ENCODE measurements around the gene FOCAD. TPM values are rescaled to one million over a fixed set of nuclear protein-coding genes. Genes with fewer than 3 reads are reported as not detected.

FOCAD gene
- total RNA-seq, 1 donor from 2014 or later, result 48.2 TPM

- Mint-ChIP-seq H3K27me3 (ENCODE audit: low read depth, unreplicated experiment) (no peaks in the 10 kb centered on the region), H3K9me3 (ENCODE audit: unreplicated experiment) (peaks cover 2% of the 10 kb centered on the region), H3K4me3 (ENCODE audit: unreplicated experiment) (no peak overlapping the region)
Observed at GRCh38 chr9:21001581-21001980, 317.5 kb downstream of the FOCAD start.

GRCh38 chr9:21002040-21002439, 318.0 kb downstream of the FOCAD start:
- Histone ChIP-seq H4K20me1 (ENCODE audit: insufficient read depth, low read length) (no peaks in the 10 kb centered on the region), H2AFZ (ENCODE audit: low read depth, low read length) (no peak overlapping the region), H3K36me3 (ENCODE audit: insufficient read depth, low read length) (no peaks in the 10 kb centered on the region), H3K9ac (ENCODE audit: low read length) (no peak overlapping the region), H3K27me3 (ENCODE audit: insufficient read depth, low read length) (no peaks in the 10 kb centered on the region), H3K4me1 (ENCODE audit: insufficient read depth, low read length) (no peaks in the 10 kb centered on the region), H3K4me3 (ENCODE audit: insufficient read depth, low read depth, low read length) (no peak overlapping the region), H3K79me2 (ENCODE audit: insufficient read depth, low read length) (no peaks in the 10 kb centered on the region), H3K9me3 (ENCODE audit: insufficient read depth, low read depth, low read length) (no peaks in the 10 kb centered on the region), H3K27ac (ENCODE audit: low read depth, low read length) (no peak overlapping the region), H3K4me2 (ENCODE audit: low read length) (no peak overlapping the region)
- TF ChIP-seq CTCF (IDR thresholded peaks at IDR 0.05; ENCODE audit: insufficient read depth, low read depth, low read length) (no peak), EZH2 (IDR thresholded peaks at IDR 0.05; ENCODE audit: insufficient read depth, low read length) (no peak)
- no peak overlapping the region for H3K4me3 Mint-ChIP-seq (ENCODE audit: unreplicated experiment)
- no peak overlapping the region for H3K27ac Mint-ChIP-seq (ENCODE audit: unreplicated experiment)
- no peaks in the 10 kb centered on the region for H3K4me1 Mint-ChIP-seq (ENCODE audit: low read depth, unreplicated experiment)
- no peak for FAIRE-seq
- no peaks in the 10 kb centered on the region for H3K27me3 Mint-ChIP-seq (ENCODE audit: low read depth, unreplicated experiment)
- no peak for DNase-seq (ENCODE audit: low read depth)
- H3K9me3 Mint-ChIP-seq (ENCODE audit: unreplicated experiment), result peaks cover 2% of the 10 kb centered on the region
- peaks cover 15% of the 10 kb centered on the region for H3K36me3 Mint-ChIP-seq (ENCODE audit: low read depth, unreplicated experiment)

More at GRCh38 chr9:21001581-21001980, 317.5 kb downstream of the FOCAD start:
- H3K9me3 ChIP-seq (ENCODE audit: insufficient read depth, low read depth, low read length), result no peaks in the 10 kb centered on the region
- FAIRE-seq (no peak), DNase-seq (ENCODE audit: low read depth) (no peak)
- H2AFZ ChIP-seq (ENCODE audit: low read depth, low read length), result no peak overlapping the region
- H4K20me1 ChIP-seq (ENCODE audit: insufficient read depth, low read length), result no peaks in the 10 kb centered on the region
- H3K79me2 ChIP-seq (ENCODE audit: insufficient read depth, low read length), result no peaks in the 10 kb centered on the region
- no peak overlapping the region for H3K27ac ChIP-seq (ENCODE audit: low read depth, low read length)
- no peaks in the 10 kb centered on the region for H3K27me3 ChIP-seq (ENCODE audit: insufficient read depth, low read length)
- Mint-ChIP-seq H3K4me1 (ENCODE audit: low read depth, unreplicated experiment) (no peaks in the 10 kb centered on the region), H3K27ac (ENCODE audit: unreplicated experiment) (no peak overlapping the region), H3K36me3 (ENCODE audit: low read depth, unreplicated experiment) (peaks cover 15% of the 10 kb centered on the region)
- H3K4me2 ChIP-seq (ENCODE audit: low read length), result no peak overlapping the region
- no peak for TF ChIP-seq EZH2 (IDR thresholded peaks at IDR 0.05; ENCODE audit: insufficient read depth, low read length)
- TF ChIP-seq CTCF (IDR thresholded peaks at IDR 0.05; ENCODE audit: insufficient read depth, low read depth, low read length), result no peak
- no peaks in the 10 kb centered on the region for H3K4me1 ChIP-seq (ENCODE audit: insufficient read depth, low read length)
- no peak overlapping the region for H3K4me3 ChIP-seq (ENCODE audit: insufficient read depth, low read depth, low read length)
- H3K36me3 ChIP-seq (ENCODE audit: insufficient read depth, low read length), result no peaks in the 10 kb centered on the region
- no peak overlapping the region for H3K9ac ChIP-seq (ENCODE audit: low read length)

GRCh38 chr9:21015129-21015815, 331.2 kb downstream of the FOCAD start:
- Histone ChIP-seq H3K79me2 (ENCODE audit: insufficient read depth, low read length) (no peaks in the 10 kb centered on the region), H3K4me1 (ENCODE audit: insufficient read depth, low read length) (peaks cover 9% of the 10 kb centered on the region), H3K9me3 (ENCODE audit: insufficient read depth, low read depth, low read length) (no peaks in the 10 kb centered on the region), H3K4me2 (ENCODE audit: low read length) (no peak overlapping the region), H3K27me3 (ENCODE audit: insufficient read depth, low read length) (no peaks in the 10 kb centered on the region), H3K9ac (ENCODE audit: low read length) (no peak overlapping the region), H4K20me1 (ENCODE audit: insufficient read depth, low read length) (no peaks in the 10 kb centered on the region), H3K36me3 (ENCODE audit: insufficient read depth, low read length) (no peaks in the 10 kb centered on the region), H3K27ac (ENCODE audit: low read depth, low read length) (no peak overlapping the region), H3K4me3 (ENCODE audit: insufficient read depth, low read depth, low read length) (no peak overlapping the region), H2AFZ (ENCODE audit: low read depth, low read length) (no peak overlapping the region)
- Mint-ChIP-seq H3K27me3 (ENCODE audit: low read depth, unreplicated experiment) (no peaks in the 10 kb centered on the region), H3K4me3 (ENCODE audit: unreplicated experiment) (no peak overlapping the region), H3K27ac (ENCODE audit: unreplicated experiment) (no peak overlapping the region), H3K9me3 (ENCODE audit: unreplicated experiment) (no peaks in the 10 kb centered on the region), H3K36me3 (ENCODE audit: low read depth, unreplicated experiment) (peaks cover 7% of the 10 kb centered on the region), H3K4me1 (ENCODE audit: low read depth, unreplicated experiment) (no peaks in the 10 kb centered on the region)
- TF ChIP-seq CTCF (IDR thresholded peaks at IDR 0.05; ENCODE audit: insufficient read depth, low read depth, low read length), result no peak
- TF ChIP-seq EZH2 (IDR thresholded peaks at IDR 0.05; ENCODE audit: insufficient read depth, low read length), result no peak
- FAIRE-seq (no peak), DNase-seq (ENCODE audit: low read depth) (no peak)
